GM21515 (cell line): ENCODE data around the gene ANGPT4.
"Not testable (repeated sequence)": the region's sequence is repeated elsewhere in the genome, so short reads cannot be mapped to it uniquely, and the experiment has no call there.

Experiments
- ATAC-seq: cut with Tn5 transposase; IDR thresholded peaks from one replicate; pipeline ENCODE4 v1.9.1; 2021; ENCODE audit not compliant: unreplicated experiment

Gene ANGPT4

GRCh38 chr20:877814-878213, 38.3 kb downstream of the ANGPT4 start:
- no peak for ATAC-seq

GRCh38 chr20:875115-875514, 41.0 kb downstream of the ANGPT4 start:
- ATAC-seq, result no peak

- no peak for ATAC-seq
Measured at GRCh38 chr20:873875-874607, 42.1 kb downstream of the ANGPT4 start.

GRCh38 chr20:872855-873520, 43.1 kb downstream of the ANGPT4 start:
- no peak for ATAC-seq

- ATAC-seq, result no peak
Measured at GRCh38 chr20:871948-872347, 44.2 kb downstream of the ANGPT4 start.

- ATAC-seq, result no peak
Measured at GRCh38 chr20:871436-871835, 44.7 kb downstream of the ANGPT4 start.

GRCh38 chr20:870758-871157, 45.4 kb downstream of the ANGPT4 start:
- ATAC-seq, result no peak

- ATAC-seq, result no peak
Measured at GRCh38 chr20:869606-870005, 46.5 kb downstream of the ANGPT4 start.

- ATAC-seq, result no peak
Measured at GRCh38 chr20:868279-868678, 47.9 kb downstream of the ANGPT4 start.

- no peak for ATAC-seq
Measured at GRCh38 chr20:865440-865839, 50.7 kb downstream of the ANGPT4 start.

GRCh38 chr20:860891-861290, 55.2 kb downstream of the ANGPT4 start:
- no peak for ATAC-seq

GRCh38 chr20:859751-860231, 56.3 kb downstream of the ANGPT4 start:
- ATAC-seq, result no peak

- ATAC-seq, result no peak
Measured at GRCh38 chr20:858011-858410, 58.1 kb downstream of the ANGPT4 start.

GRCh38 chr20:856361-856775, 59.8 kb downstream of the ANGPT4 start:
- ATAC-seq, result no peak

GRCh38 chr20:855466-856360, 60.4 kb downstream of the ANGPT4 start:
- ATAC-seq, result no peak

- ATAC-seq, result no peak
Measured at GRCh38 chr20:854601-855000, 61.5 kb downstream of the ANGPT4 start.

GRCh38 chr20:853406-853996, 62.6 kb downstream of the ANGPT4 start:
- no peak for ATAC-seq

- not testable (repeated sequence) for ATAC-seq
Measured at GRCh38 chr20:848731-849130, 67.4 kb downstream of the ANGPT4 start.

GRCh38 chr20:848193-848592, 67.9 kb downstream of the ANGPT4 start:
- ATAC-seq, result no peak

- ATAC-seq, result no peak
Measured at GRCh38 chr20:846894-847278, 69.2 kb downstream of the ANGPT4 start.
